Hepatic stellate cell (primary cell): Measurements from ENCODE around the gene DDX20.
"Not testable (repeated sequence)": the region's sequence is repeated elsewhere in the genome, so short reads cannot be mapped to it uniquely, and the experiment has no call there.

Experiments
- DNase-seq: peaks from one replicate; pipeline ENCODE4 v3.0.0; 2011; ENCODE audit warnings: low spot score

The DDX20 gene

DNA sequence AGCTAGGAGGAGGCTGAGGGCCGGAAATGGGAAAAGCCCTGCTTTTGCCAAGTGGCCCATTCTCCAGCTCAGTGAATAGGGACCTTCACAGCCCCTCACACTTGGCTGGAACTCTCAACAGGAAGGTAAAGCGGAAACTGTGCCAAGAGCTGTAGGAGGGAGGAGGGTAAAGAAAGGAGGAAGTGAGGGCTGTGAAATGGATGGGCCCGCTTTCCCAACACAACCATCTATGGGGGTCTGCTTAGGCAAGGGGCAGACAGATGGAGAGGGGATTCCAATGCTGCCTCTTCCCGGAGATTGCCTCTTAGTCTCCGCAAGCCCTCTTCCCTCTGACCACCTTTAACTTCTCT lies 21.7 kb upstream of the DDX20 start:
- no peak for DNase-seq

DNA sequence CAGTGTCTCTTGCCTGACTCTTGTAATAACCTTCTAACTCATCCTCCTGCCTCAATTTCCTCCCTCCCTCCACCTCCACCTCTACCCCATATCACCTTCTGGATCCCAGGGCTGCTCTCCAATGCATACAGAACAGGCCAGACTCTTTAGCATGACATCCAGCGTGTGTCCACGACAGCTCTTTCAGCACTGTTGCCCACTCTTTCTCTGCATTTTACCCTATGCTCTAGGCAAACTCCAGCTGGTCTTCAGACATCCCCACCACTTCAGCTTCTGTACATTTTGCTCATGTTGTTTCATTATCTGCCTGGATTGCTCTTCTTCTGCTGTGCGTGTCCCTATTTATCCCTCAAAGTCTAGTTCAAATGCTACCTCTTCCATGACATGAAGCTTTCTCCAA lies 21.3 kb upstream of the DDX20 start:
- no peak for DNase-seq

DNA sequence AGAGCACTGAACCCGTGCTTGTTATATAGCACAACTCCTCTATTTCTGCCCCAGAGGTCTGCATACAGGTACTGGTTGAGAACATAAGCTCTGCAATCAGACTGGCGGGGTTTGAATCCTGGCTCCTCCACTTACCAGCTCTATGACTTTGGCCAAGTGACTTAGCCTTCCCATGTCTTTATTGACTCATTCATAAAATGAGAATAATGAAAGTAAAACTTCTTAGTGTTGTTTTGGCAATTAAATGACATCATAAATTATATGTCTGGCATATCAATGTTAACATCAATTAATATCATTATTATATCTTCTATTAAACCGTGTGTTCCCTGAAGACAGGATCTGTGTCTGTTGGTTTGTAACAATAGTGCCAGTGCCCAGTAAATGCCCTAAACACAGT lies 20.8 kb upstream of the DDX20 start:
- no peak for DNase-seq

DNA sequence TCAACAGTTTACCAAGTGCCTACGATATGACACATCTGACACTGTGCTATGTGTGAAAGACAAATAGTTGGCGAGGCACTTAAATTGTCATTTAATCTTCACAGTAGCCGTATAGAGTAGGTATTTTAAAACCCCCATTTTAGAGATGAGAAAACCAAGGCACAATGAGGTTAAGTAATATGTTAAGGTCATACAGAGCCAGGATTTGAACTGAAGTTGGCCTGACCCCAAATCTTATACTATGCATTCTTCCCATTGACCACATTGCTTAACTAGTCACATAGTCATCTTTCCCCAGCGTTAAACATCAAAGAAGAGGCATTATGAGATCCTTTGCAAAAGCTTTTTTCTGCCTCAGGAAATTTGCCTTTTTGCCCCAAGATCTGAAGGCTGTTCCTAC lies 20.4 kb upstream of the DDX20 start:
- DNase-seq, result no peak

DNA sequence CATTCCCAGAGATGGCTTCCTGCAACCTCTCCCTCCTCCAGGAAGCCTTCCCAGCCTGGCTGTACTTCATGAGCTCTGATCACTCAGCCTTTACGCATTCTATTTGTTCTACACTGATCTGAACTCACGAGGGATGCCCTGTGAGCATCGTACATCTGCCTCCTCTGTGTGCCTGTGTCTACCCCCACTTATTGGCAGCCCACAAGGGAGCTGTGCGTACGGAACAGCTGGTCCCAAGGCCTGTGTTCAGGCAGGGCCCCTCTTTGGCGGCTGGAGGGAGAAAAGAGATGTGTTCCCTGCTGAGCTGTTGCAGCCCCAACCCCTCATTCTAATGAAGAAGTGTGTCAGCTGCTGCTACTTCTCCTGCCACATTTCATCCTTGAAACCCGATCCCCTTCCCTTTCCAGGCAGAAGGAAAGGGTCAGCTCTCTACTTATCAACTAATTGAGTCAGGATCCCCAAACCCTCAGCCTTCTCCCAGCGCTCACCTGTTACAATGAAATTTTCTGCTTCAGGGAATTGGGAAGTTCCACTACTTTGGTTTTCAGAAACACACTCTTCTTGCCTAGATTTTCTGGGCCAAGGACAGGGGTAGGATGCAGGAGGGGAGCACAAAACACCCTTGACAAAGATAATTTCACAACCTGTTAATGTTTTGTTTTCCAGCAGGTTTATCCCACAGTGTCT lies 19.7 kb upstream of the DDX20 start:
- no peak for DNase-seq

DNA sequence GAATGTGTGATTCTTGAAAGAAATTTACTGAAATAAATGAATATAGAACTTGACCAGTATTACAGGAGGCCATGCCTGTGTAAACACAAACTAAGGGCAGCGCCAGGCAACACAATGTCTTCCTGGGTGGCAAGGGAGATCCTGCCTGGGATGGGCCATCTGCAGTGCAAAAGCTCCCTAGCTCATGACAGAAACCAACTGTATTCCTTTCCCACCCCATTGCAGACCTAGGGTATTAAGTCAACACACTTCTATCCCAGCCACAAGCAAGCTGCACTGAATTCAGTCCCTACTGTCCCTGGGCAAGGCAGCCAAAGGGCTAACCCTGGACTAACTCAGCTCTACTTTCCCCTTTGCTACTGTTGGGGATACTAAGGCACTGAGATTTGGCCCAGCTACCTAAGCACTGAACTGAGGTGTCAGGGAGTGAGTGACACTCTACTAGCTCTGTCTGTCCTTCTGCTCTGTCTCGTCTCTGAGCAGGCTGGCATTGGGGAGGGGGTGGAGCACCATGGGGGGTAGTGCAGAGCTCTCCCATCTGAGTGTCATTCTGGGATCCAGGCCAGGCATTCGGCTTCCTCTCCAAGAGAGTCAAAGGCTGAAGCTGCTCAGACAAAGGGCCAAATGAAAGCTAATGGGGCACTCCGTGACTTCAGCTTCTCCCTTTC lies 19.0 kb upstream of the DDX20 start:
- DNase-seq, result no peak

DNA sequence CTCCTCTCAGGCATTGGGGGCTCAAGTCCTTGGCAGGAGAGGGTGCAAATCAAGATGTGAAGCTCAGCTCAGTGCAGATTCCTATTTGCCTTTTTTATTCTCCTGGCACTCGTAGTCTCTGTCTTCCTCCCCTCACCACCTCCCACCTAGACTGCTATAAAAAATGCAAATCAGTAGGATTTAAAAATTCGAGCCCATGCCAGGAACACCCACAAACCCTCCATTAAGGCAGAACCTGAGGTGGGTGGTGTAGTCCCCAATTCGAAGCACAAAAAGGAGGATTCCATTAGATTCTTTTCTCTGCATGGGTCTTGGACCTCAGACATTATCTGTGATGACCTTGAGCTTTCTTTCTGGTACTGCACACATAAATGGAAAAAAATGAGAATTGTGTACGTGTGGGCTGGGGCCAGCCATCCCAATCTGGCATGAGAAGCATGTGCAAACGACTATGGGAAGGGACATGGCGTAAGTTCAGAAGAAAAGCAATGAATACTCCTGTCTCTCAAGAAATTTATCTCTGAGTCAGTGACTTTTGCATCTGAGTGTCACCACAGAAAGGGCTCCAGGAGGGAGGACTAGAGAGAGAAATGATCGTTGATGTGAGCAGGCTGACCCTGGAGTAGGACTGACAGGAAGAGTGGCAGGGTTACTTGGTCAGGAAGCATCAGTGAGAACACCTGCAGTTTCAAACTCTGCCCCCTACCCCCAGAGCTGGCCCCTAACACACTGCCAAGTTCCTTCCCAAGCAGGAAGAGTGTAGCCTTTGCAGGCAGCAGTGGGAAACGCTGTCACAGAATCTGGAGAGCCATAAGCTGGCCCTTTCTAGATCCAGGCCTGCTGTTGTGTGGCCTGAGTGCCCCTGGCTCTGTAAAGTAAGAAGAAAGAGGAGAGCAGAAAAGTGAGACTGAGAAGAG lies 18.2 kb upstream of the DDX20 start:
- DNase-seq, result no peak

DNA sequence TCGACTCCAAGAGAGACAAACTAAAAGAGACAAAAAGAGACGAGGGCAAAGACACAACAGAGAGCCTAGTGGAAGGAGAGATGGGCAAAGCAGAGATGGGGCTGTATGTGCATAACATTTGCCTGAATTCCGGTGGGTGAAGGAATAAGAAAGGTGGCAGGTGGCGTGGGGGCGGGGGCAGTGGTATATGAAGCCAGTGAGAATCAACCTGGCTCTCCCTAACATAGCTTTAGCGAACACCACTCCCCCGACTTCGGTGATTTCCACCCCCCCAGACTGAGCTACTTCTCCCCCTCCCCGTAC lies 17.6 kb upstream of the DDX20 start:
- DNase-seq, result no peak

DNA sequence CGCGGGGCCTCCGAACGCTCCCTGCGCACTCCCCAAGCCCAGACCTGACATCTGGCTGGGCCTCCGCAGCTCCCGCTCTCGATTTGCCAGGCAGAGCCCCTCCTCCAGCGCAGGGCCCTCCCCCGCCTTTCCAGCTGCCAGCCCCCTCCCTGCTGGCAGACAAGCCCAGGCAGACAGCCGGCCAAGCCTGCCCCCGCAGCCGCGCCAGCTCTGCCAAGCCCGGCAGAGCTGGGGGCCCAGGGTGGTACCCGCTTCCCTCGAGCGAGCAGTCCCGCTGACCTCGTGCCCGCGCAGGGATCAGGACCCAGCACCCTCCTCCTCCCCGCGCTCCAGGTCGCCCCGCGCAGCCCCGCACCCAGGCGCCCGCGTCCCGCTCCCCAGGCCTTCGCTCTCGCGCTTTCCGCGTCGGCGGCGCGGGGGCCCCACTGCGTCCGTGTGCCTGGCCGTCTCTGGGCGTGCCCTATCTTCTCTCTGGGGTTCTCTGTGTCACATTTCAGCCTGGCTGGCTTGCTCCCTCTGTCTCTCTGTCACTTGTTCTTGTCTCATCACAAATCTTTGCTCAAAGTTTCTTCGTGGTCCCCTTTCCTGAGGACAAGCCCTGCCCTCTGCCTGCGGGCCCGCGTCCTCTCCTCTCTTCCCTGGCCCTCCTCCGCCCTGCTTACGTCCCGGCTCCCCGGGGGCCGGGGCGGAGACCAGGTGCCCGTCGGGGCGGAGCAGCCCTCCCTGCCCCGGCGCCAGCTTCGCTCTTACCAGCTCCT lies 17.1 kb upstream of the DDX20 start:
- peak; percentile 57 for DNase-seq

DNA sequence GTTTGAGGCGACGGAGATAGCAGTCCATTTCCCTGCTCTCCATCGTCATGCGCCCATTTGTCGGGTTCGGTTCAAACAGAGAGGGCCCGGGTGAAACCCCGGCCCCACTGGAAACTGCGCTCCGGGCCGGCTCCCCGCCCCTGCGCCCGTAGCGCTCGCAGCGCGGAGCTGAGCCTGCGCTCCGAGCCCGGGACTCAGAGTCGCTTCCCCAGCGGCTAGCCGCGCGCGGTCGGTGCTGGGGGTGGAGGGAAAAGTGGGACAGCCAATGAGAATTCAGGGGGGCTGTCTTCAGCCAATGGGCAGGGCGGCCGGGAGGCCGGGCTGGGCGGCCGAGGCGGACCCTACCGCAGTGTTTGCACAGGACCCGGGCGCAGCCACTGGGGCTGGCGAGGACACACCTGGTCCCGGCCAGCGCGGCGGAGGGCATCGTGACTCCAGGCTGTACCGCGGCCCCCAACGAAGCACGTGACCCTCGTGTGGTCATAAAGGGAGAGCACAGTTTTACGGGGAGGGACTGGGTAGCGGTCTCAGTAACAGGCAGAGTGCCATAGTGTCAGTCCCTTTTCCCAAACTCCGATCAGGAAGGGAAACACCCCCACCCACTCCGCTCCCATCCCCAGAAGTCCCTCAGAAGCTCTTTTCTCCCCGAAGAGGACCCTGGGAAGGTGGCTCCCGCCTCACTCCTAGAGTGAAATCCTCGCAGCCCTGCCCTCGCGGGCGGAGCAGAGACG lies 16.3 kb upstream of the DDX20 start, which contains the start of gene INKA2:
INKA2 (minus strand) TSS at position 202 of the 731 bp plus-strand sequence; CDS start at position 49, 153 bp downstream.
- peak; percentile 90 for DNase-seq

DNA sequence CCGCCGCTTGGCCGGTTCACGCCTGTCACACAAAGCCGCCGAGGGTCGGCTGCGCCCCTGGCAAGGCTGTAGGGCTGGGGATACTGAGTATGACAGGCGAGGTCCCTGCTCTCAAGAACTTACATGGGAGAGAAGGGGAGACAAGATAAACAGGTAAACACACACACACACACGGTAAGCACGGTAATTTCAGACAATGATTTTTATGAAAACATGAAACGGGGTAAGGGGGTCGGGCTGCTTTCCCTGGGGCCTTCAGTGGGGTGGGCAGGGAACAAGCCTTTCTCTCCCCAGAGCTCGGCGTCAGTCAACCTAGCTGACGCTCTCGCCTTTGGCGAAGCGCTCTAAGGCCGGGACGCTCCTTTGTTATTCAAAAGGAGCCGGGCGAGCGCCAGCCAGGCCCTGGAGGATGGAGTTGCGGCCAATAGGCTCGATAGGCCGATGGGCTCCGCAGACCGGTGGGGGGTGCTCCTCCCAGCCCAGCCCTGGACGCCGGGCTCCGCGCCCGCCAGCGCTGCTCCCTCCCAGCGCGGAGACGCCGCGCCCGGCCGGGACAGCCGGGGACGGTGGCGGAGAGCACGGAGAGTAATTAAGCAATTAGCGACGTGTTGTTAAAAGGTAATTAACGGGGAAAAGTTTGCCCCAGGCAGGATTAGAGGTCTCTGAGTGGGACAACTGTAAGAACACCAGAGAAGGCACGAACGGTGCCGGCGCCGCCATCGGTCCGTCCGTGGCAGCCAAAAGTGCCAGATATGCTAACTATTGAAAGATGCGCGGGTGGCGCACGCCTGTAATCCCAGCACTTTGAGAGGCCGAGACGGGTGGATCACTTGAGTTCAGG lies 15.6 kb upstream of the DDX20 start:
- peak; percentile 57 for DNase-seq

DNA sequence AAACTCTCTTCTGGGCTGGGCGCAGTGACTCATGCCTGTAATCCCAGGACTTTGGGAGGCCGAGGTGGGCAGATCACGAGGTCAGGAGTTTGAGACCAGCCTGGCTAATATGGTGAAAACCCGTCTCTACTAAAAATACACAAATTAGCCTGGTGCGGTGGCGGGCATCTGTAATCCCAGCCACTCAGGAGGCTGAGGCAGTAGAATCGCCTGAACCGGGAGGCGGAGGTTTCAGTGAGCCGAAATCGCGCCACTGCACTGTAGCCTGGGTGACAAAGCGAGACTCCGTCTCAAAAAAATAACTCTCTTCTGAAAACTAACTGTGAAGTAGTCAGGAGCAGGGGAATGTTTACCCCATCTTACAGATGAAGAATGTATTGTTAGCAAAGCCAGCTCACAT lies 13.4 kb upstream of the DDX20 start:
- DNase-seq, result not testable (repeated sequence)

DNA sequence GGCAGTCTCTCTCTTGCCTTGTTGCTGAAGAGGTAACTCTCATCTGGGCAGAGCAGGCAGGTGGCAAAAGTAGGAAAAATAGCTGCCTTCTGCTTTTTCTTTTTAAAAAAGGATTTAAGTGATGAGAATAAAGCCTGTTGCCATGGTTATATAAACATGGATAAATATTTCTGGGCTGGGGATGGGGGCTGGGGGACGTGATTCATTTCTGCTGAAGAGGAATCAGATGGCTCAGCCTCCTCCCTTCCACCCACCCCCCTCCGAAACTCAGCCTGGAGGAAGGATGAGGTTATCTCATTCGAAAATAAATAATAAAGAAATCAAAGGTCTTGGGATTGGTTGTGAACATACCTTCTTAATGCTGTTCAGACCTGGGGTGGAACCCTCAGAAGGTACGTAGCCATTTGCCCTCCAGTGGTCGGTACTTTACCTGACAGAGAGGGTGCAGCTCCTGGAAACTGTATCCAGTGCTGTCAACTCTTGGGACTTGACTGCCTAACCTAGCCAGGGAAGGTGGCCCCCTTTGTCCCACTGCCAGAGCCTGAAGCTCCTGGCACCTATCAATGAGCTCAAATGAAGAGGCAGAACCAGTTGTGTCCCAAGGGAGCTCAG lies 12.7 kb upstream of the DDX20 start:
- peak; percentile 78 for DNase-seq

DNA sequence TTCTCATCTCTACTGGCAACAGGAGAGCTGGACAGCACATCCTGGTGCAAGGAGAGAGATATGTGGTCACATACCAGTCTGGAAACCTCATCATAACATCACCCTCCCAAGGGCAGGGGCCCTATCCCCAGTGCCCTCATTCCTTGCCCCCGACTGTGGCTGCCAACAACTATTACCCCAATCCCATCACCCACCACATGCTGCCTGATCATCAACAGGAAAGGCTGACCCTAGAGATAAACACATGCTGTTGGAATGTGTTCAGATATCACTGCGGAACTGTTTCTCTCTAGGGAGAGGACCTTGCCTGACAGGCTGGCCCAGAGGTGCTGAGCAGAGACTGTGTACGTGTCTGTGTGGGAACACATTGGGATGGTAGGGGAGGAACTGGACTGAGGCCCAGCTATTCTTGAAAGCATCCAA lies 12.0 kb upstream of the DDX20 start:
- peak; percentile 78 for DNase-seq

DNA sequence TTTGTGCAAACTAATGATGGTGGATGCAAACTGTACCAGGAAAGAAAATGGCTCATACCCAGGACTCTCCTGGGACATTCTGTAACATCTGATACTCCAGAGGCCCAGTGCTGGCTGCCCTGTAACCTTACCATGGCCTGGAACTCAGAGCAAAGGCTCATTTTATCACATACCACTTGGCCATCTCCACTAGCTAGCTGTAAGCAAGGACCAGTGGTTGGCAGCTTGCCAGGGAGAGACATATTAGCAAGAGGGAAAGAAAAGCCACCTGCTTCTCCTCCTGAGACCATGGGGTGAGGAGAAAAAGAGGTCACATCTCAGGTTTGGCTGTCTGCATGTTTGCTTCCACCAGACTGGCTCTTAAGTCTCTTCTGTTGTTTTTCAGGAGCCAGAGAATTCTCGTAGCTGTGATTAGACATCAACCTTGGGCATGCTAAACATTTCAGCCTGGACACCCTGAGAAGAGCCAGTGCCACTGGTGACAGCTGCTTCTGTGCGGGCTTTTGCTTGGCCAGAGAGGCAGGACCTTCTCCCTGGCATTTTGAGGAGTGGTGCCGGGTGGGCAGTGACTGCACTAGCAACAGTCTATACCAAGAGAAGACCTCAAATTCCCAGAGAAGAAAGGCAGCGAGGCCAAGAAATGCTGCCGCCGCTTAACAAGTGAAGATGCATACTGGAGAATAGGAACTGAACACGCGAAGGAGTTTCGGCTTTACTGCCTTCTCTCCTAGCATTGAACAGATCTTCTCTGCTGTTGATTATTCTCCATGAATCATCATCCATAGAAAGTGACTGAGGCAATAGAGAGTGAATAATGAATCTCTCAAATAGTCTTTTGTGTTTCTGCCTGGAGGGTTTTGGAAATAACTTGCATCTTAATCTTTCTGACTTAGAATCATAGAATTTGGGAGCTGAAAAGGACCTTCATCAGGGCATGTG lies 9.8 kb upstream of the DDX20 start:
- DNase-seq, result no peak

DNA sequence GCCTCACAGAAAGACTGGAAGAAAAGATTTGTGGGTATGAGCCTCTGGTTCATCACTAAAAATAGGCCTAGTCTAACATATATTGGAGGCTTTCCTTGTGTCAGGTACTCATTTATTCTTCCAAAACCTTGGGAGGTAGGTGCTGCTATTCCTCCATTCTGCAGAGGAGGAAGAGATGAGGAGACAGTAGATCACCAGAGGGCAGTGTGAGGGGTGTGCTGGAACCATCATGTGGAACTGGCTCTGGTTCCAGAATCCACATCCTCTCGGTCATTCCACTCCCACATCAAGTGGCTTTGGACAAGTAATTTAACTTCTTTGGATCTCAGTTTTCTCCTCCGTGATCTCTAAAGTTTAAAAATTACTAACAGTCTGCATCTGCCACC lies 9.1 kb upstream of the DDX20 start:
- DNase-seq, result no peak

DNA sequence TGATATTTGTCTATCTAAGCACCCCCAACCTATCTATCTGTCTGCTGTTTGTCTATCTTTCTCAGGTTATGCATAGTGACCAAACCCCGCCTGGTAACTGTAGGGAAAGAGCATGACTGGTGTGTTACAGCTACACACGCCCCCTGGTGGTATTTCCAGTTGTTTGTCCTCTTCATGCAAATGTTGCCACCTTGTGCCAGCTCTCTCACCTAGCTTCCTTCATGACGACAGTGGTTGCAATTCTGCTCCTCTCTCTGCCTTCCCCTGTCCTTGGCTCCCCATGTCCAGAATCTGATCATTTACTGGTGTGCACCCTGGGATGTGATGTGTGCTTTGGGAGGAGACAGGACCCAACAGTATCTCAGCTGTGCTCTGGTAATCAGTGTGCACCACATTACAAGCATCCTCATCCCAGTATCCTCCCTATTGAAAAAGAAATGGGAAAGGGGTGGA lies 8.4 kb upstream of the DDX20 start:
- peak; percentile 65 for DNase-seq

DNA sequence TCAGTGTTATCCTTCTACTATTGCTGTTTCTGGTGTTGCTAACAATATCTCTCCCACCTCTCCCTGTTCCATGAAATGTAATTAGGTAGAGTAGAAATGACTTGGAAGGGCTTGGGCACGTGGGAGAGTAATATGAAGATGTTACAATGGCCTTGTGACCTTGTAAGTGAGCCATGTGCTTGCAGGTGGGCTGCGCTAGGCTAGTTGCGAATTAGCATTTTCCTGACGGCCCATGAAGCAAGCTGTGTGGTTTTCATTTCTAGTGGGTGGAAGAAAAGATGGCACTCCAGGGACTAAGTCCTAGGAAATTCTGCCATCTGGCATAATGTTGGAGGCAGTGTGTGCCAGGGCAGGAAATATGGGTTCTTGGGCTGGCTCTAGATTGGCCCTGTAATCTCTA lies 7.8 kb upstream of the DDX20 start:
- no peak for DNase-seq

DNA sequence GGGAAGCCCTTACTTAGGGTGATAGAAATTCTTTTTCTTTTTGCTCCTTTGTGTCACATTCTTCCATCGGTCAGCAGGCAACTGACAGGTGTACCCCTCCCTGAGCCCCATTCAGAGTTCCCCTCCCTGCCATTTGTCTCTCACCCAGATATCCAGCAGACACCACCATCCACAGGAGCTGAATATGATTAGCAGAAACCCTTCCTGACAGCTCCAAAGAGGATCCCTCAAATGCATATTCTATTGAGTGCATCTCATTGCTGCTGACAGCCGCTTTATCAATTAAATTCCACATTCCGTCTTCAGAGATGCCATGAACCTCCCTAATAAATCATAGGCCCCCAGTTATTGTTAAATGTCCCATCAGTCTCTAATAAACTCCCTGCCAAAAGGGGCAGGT lies 6.1 kb upstream of the DDX20 start:
- no peak for DNase-seq
